Esophagus squamous epithelium (tissue), 5 donors: Measurements from ENCODE around the gene WNT8A. TPM values are rescaled to one million over a fixed set of nuclear protein-coding genes. Genes with fewer than 3 reads are reported as not detected.

Source experiments
- DNase-seq: peaks from one replicate; lab custom pipeline; 2025; lab: John Stamatoyannopoulos, UW
- H3K27ac ChIP-seq, 4 donors: fragments of 200-600 bp; sonication (generic); one replicate each; pipeline ENCODE4 v1.5.1; 2016 to 2019; ENCODE audit warnings: mild to moderate bottlenecking in 1 of 4
- H3K27me3 ChIP-seq, 4 donors: fragments of 200-600 bp; sonication (generic); 1 replicate in 3 of 4; 2 replicates in 1 of 4; pipeline versions ENCODE4 v1.5.1 to v1.6.0; 2017 to 2021; ENCODE audit warnings: antibody characterized with exemption in 1 of 4
- H3K36me3 ChIP-seq, 3 donors: fragments of 200-600 bp; sonication (generic); one replicate each; pipeline ENCODE4 v1.5.1; 2016 to 2019
- H3K4me1 ChIP-seq, 3 donors: fragments of 200-600 bp; sonication (generic); one replicate each; pipeline ENCODE4 v1.5.1; 2017 to 2019
- H3K4me3 ChIP-seq, 4 donors: fragments of 200-600 bp; sonication (generic); 1 replicate in 3 of 4; 2 replicates in 1 of 4; pipeline ENCODE4 v1.5.1; 2016 to 2019; ENCODE audit warnings: mild to moderate bottlenecking in 2 of 4, moderate library complexity in 1 of 4
- H3K9me3 ChIP-seq, 3 donors: fragments of 200-600 bp; sonication (generic); one replicate each; pipeline ENCODE4 v1.5.1; 2016 to 2019
- POLR2A ChIP-seq, 4 donors: fragments of 450-650 bp; IDR thresholded peaks; one replicate each; pipeline ENCODE4 v1.6.1; 2017; ENCODE audit warnings: antibody characterized with exemption in 4 of 4, mild to moderate bottlenecking in 4 of 4, moderate library complexity in 3 of 4
- WGBS, 2 donors: methylation state at CpG; one replicate each; pipeline ENCODE4 v1.1.5; 2018; 5-methylcytosine and 5-hydroxymethylcytosine counted together
- intact Hi-C: fragments of 100-400 bp; cut with DNase I; formaldehyde crosslinking; loops from one replicate; pipeline ENCODE4 v1.15.0; 2022
- total RNA-seq, 4 donors: library from RNA; depleted of rRNA; stranded (reverse); fragments of >200 nt; gene quantifications; one replicate each; pipeline ENCODE4 v1.1.0, GENCODE V29; 2016
- TF ChIP-seq, protein P1 (sequence below), 6 experiments: fragments of 450-650 bp in 4 of 6; fragments of 200-600 bp in 2 of 6; sonication (generic) in 2 of 6; IDR thresholded peaks; one replicate each; pipeline ENCODE4 v1.5.1; 2016 to 2019; ENCODE audit warnings: antibody characterized with exemption in 6 of 6, mild to moderate bottlenecking in 4 of 6, moderate library complexity in 4 of 6
- donor health status: DM: yes; HTN: yes; CAD: no.

Gene WNT8A
- total RNA-seq, 4 donors from 2014 or later: not detected

DNA sequence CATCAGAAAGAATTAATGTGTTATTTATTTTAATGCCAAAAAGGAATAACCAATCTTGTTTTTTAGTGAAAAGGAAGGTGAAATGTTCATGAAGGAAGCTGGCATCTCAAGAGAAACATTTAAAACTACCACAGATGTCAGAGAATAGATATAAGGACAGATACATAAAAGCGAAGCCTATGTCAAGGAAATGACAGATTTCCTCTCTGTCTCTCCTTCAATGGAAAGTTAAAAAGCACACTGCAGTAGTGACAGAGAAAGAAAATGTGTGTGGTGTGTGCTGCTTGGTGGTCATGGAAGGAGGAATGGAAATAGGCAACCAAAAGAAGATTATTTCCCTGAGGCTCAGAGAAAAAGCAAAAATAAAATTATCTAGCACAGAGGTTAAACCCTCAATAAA lies 9.2 kb downstream of the WNT8A start:
- intact Hi-C loops: no loop called here
- Histone ChIP-seq H3K4me3 (no peak overlapping the region), H3K9me3 (no peaks in the 10 kb centered on the region), H3K36me3 (no peaks in the 10 kb centered on the region), H3K4me1 (no peaks in the 10 kb centered on the region), H3K27me3 (peaks cover 0 to 14% (median 0%) of the 10 kb centered on the region in 4 donors), H3K27ac (no peak overlapping the region)
- no peak for TF ChIP-seq POLR2A (IDR thresholded peaks at IDR 0.05)
- TF ChIP-seq, protein P1, sequence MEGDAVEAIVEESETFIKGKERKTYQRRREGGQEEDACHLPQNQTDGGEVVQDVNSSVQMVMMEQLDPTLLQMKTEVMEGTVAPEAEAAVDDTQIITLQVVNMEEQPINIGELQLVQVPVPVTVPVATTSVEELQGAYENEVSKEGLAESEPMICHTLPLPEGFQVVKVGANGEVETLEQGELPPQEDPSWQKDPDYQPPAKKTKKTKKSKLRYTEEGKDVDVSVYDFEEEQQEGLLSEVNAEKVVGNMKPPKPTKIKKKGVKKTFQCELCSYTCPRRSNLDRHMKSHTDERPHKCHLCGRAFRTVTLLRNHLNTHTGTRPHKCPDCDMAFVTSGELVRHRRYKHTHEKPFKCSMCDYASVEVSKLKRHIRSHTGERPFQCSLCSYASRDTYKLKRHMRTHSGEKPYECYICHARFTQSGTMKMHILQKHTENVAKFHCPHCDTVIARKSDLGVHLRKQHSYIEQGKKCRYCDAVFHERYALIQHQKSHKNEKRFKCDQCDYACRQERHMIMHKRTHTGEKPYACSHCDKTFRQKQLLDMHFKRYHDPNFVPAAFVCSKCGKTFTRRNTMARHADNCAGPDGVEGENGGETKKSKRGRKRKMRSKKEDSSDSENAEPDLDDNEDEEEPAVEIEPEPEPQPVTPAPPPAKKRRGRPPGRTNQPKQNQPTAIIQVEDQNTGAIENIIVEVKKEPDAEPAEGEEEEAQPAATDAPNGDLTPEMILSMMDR (IDR thresholded peaks at IDR 0.05): no peak
- 20 to 32% methylated on average over 1 of the region's 1 CpG for WGBS, 2 donors
- no peak for DNase-seq

DNA sequence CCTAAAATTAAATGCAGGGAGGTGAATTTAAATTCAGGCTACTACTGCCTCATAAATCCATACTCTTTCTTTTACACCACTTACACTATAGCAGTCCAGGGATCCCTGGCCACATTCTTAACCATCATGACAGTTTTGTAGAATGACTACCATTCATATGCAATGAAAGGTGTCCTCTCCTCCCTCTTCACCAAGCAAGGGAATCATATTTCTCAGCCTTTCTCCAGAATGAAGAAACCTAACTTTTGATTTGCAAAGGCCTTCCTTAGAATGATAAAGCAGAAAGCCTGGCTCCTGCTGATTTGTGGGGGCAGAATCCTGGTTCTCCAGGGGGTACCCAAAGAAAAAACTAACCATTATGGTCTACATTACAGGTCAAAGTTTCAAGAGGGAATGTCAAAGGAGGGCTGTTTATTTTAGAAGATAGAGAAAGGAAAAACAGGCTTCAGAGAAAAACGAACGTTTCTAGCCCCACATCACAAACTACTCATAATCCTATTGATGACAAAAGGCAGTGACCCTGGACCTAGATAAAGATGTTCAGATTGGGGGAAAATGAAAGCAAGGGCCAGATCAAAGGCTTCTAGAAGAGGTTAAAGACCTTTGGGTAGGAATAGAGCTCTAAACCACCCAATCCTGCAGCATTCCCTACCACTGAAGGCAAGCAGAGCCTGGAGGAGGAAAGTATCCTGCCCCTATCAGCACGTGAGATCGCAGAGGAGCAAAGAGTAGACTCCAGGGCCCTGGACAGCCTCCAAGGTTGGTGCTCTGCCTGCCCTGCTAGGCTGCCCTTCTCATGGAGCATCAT lies 11.5 kb downstream of the WNT8A start:
- DNase-seq: no peak
- H3K27ac ChIP-seq: no peak overlapping the region
- intact Hi-C loops: no loop called here
- H3K4me1 ChIP-seq: no peaks in the 10 kb centered on the region
- TF ChIP-seq, protein P1 (IDR thresholded peaks at IDR 0.05): no peak
- TF ChIP-seq POLR2A (IDR thresholded peaks at IDR 0.05): no peak
- no peaks in the 10 kb centered on the region for H3K36me3 ChIP-seq
- H3K4me3 ChIP-seq: no peak overlapping the region
- H3K9me3 ChIP-seq: no peaks in the 10 kb centered on the region
- 58 to 60% methylated on average over 4 of the region's 4 CpGs for WGBS, 2 donors
- peaks cover 0 to 10% (median 0%) of the 10 kb centered on the region in 4 donors for H3K27me3 ChIP-seq

DNA sequence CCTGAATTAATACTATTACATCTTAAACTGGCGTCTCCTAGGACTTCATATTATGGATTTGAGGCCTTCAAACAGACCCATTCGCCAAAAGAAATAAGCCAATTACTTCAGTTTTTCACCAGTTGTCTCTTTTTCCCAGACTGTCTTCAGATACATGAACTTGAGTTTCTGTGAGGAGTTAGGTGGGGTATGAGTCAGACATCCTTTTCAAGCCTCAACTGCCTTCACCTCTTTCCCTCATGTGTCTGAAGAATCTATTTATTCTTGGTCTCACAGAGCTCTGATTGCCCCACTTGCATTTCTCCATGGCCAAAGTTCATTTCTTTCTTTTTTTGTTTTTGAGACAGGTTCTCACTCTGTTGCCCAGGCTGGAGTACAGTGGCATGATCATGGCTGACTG lies 12.5 kb downstream of the WNT8A start:
- Histone ChIP-seq H3K9me3 (no peaks in the 10 kb centered on the region), H3K27me3 (peaks cover 0 to 8% (median 0%) of the 10 kb centered on the region in 4 donors), H3K4me3 (no peak overlapping the region), H3K4me1 (no peaks in the 10 kb centered on the region), H3K36me3 (no peaks in the 10 kb centered on the region), H3K27ac (no peak overlapping the region)
- 63 to 76% methylated on average over 2 of the region's 2 CpGs for WGBS, 2 donors
- DNase-seq: no peak
- TF ChIP-seq, protein P1 (IDR thresholded peaks at IDR 0.05): no peak
- intact Hi-C loops: no loop called here

GRCh38 chr5:138096997-138097828 lies 13.4 kb downstream of the WNT8A start:
- Histone ChIP-seq H3K36me3 (no peaks in the 10 kb centered on the region), H3K27me3 (peaks cover 0 to 12% (median 0%) of the 10 kb centered on the region in 4 donors), H3K4me1 (no peaks in the 10 kb centered on the region), H3K27ac (no peak overlapping the region), H3K9me3 (no peaks in the 10 kb centered on the region), H3K4me3 (no peak overlapping the region)
- intact Hi-C loops: no loop called here
- 84 to 85% methylated on average over 11 of the region's 11 CpGs for WGBS, 2 donors
- no peak for DNase-seq
- TF ChIP-seq, protein P1 (IDR thresholded peaks at IDR 0.05): no peak
- TF ChIP-seq POLR2A (IDR thresholded peaks at IDR 0.05): no peak
